Stimulated activated CD4-positive, alpha-beta T cell treated with anti-CD3 and anti-CD28 coated beads, Interleukin-2, amount 100 ng/mL, for 48 hours (primary cell): Measurements from ENCODE around the gene P4HTM.
A peak's percentile ranks its signal among the peaks of the same experiment; 100 is the strongest.

Source experiments
- DNase-seq, 2 donors: peaks; one replicate each; pipeline ENCODE4 v3.0.0-alpha.2; 2020

The P4HTM gene

DNA sequence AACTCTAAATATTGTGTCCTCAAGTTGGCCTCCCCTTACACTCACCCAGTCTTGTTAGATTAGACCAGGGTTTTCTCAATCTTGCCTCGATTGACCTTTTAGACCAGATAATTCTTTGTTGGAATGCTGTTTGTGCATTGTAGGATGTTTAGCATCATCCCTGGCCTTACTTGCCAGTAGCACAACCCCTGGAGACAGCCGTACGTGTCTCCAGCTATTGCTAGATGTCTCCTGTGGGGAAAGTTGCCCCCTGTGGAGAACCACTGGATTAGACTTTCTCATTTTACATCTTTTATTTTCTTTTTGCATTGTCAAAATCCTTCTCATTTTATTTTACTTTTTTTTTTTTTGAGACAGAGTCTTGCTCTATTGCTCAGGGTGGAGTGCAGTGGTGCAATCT, 19.4 kb downstream of the P4HTM start:
- no peak for DNase-seq

DNA sequence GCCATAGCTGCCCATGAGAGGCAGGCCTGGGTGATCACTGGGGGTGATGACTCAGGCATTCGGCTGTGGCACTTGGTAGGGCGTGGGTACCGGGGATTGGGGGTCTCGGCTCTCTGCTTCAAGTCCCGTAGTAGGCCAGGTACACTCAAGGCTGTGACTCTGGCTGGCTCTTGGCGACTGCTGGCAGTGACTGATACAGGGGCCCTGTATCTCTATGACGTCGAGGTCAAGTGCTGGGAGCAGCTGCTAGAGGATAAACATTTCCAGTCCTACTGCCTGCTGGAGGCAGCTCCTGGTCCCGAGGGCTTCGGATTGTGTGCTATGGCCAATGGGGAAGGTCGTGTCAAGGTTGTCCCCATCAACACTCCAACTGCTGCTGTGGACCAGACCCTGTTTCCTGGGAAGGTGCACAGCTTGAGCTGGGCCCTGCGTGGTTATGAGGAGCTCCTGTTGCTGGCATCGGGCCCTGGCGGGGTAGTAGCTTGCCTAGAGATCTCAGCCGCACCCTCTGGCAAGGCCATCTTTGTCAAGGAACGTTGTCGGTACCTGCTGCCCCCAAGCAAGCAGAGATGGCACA, 22.5 kb downstream of the P4HTM start:
- no peak for DNase-seq

DNA sequence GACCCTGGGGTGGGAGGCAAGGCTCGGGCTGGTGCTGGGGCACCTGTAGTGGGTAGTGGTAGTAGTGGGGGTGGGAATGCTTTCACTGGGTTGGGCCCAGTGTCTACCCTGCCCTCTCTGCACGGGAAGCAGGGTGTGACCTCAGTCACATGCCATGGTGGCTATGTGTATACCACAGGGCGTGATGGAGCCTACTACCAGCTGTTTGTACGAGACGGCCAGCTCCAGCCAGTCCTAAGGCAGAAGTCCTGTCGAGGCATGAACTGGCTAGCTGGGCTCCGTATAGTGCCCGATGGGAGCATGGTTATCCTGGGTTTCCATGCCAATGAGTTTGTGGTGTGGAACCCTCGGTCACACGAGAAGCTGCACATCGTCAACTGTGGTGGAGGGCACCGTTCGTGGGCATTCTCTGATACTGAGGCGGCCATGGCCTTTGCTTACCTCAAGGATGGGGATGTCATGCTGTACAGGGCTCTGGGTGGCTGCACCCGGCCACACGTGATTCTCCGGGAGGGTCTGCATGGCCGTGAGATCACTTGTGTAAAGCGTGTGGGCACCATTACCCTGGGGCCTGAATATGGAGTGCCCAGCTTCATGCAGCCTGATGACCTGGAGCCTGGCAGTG, 23.2 kb downstream of the P4HTM start:
- no peak for DNase-seq

DNA sequence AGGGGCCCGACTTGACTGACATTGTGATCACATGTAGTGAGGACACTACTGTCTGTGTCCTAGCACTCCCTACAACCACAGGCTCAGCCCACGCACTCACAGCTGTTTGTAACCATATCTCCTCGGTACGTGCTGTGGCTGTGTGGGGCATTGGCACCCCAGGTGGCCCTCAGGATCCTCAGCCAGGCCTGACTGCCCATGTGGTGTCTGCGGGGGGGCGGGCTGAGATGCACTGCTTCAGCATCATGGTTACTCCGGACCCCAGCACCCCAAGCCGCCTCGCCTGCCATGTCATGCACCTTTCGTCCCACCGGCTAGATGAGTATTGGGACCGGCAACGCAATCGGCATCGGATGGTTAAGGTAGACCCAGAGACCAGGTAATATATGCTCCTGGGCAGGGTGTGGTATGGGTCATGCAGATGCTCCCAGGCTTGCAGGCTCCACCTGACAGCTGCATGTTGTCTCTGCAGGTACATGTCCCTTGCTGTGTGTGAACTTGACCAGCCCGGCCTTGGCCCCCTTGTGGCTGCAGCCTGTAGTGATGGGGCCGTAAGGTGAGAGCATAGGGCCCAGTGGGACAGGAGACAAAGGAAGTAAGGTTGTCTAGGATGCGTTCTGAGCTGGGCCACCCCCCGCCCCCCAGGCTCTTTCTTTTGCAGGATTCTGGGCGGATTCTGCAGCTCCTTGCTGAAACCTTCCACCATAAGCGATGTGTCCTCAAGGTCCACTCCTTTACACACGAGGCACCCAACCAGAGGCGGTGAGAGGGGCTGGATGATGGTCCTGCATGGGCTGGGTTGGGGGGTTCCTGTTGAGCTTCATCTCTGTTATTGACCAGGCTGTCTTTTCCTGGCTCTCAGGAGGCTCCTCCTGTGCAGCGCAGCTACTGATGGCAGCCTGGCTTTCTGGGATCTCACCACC, 24.0 kb downstream of the P4HTM start:
- DNase-seq: peak in 1 of 2 donors; percentile 49

DNA sequence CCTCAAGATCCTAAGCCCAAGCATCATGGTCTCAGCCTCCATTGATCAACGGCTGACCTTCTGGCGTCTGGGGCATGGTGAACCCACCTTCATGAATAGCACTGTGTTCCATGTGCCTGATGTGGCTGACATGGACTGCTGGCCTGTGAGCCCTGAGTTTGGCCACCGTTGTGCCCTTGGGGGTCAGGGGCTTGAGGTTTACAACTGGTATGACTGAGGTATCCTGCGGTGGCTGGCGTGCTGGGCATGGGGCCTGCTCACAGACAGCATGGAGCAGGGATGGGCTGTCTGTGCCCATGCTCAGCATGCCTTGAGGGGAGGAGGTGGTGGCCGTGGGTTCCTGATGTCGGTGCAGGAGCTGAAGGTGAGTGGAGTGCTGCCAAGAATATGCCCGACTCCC, 25.0 kb downstream of the P4HTM start:
- DNase-seq: no peak

DNA sequence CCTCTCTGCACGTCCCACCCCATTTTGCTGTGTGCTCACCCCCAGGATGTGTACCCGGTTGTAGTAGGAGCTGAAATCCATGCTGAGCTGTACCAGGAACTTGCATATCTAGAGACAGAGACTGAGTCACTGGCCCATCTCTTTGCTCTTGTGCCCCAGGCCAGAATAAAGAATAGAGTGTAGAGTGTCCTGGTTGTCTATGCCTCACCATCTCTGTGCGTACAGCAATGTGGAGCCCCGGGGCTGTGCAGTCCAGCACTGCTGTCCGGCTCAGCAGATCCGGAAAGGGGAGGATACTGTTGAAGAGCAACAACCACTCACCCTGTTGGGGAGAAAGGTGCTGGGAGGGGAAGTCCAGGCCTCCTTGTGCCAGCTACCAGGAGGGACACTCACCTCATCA, 25.7 kb downstream of the P4HTM start:
- no peak for DNase-seq

DNA sequence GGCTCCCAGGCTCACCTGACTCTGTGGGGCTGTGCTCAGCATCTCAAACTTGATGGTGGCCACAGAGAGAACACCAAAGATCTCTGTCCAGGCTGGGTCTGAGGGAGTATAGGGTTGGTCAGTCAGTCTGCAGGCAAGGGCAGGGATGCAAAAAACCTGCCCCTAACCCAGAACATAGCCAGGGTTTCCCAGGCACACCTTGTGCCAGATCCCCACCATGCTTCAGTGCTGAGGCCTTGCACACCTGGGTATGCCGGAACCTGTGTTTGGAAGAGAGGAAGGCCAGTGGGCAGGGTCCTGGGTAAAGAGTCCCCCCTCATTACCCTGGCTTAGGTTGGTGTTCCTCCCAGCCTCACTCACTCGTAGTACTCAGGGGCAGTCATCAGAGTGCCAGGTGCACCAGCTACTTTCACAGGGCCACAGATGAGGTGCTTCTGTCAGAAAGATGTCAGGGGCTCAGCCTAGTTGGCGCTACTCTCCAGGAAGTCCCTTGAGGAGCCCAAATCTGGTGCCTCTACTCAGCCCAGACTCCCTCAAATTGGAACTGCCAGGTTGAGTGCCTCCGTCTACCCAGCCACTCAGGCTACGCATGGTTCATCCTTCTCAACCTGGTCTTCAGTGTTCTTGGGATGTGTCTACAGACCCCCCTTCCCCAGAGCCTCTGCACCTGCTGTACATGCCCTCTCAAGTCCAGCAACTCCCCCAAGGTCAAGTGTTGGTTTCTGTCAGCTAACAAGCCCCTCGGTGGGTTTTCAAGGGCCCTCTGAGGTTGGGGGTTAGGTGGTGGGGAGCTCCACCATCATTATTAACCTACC, 26.6 kb downstream of the P4HTM start:
- DNase-seq: no peak

DNA sequence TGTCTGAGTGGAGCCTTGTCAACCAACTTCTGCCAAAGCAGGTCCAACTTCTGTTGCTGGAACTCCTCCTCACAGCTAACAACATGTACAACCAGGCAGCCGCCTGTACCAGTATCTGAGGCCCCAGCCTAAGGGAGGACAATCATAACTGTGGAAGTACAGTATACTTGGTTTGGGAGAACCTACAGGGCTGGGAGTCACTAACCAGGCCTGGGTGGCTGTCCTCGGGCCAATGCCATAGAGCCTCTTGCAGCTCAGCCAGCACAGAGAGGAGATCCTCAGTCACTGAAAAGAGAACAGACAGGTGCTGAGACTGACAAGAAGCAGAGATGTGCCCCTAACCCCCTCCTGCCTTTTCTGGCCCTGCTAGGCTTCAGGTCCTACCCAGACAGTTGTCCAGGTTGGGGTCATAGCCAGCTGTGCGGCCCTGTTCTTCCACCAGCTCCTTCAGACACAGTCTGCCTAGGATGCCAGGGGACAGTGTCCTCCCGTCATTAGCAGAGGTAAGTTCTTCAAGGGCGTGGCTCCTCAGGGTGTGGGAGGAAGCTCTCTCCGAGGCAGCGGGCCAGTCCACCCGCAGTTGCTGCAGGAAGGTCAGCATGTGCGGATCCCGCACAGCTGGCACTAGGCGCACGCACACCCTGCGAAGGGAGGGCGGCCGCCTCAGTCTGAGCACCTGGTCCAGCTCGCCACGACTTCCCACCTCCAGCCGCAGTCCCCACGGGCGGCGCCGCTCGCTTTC, 27.4 kb downstream of the P4HTM start:
- DNase-seq: no peak

DNA sequence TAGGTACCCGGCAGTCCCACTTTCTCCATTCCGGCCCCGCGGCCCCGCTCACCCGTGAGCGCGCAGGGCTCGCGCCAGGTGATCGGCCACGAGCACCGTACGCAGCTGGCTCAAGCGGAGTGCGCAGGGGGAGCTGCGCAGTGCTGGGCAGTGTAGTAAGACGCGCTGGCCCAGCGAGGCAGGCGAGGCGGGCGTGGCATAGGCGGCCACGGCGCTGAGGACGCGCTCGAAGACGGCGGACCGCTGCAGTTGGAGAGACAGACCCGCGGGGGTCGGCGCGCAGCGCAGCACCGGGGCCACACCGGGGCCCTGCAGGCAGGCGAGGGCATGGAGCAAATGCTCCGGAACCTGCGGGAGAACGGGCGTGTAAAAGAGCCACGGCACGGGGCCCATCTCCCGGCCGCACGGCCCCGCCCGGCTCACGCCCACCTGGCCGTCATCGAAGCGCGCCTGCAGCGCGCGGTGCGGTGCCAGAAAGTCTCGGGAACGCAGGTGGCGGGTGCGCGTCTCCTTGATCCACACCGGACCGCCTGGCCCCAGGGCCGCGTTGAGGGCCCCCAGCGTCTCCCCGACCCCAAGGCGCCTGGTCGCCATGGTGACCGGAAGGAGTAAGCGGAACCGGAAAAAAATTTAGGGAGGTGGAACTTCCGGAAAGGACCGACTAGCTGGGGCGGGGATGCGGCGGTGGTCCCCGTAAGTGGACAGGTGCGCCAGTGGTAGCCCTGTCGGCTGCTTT, 28.1 kb downstream of the P4HTM start, which contains the start of gene DALRD3:
DALRD3 (minus strand) TSS at position 610 of the 736 bp plus-strand sequence; CDS start at position 594, 16 bp downstream.
- DNase-seq: peak; percentile 51 to 57

DNA sequence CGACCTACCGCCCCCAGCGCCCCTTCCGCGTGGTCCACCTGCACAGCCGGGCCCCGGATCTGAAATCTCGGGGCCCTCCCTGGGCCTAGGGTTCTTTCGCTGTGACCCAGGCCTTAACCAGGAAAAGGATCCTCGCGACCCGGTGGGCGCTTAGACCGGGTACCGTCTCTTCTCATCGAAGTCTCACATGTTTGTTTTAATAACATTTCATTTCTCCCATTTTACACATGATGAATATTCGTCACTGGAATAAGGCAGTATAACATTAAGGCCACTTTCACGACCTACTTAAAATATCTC, 28.6 kb downstream of the P4HTM start:
- DNase-seq: no peak

DNA sequence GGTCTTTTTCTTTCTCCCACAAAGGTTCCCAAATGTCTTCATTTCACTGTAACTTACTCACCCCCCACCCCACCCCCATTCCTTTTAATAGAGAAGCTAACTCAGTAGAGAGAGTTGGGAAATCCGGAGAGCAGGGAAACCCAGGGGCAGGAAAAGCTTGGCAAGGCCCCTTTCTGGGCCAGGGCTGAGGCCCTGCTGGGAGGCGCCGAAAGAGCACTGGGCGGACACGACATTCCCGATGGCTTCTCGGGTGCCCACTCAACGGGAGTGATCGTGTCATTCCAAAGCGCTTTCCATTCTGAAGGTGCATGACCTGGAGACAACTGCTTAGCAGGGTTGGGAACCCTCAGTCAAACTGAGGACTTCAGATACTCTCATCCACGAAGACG, 29.9 kb downstream of the P4HTM start:
- DNase-seq: no peak

DNA sequence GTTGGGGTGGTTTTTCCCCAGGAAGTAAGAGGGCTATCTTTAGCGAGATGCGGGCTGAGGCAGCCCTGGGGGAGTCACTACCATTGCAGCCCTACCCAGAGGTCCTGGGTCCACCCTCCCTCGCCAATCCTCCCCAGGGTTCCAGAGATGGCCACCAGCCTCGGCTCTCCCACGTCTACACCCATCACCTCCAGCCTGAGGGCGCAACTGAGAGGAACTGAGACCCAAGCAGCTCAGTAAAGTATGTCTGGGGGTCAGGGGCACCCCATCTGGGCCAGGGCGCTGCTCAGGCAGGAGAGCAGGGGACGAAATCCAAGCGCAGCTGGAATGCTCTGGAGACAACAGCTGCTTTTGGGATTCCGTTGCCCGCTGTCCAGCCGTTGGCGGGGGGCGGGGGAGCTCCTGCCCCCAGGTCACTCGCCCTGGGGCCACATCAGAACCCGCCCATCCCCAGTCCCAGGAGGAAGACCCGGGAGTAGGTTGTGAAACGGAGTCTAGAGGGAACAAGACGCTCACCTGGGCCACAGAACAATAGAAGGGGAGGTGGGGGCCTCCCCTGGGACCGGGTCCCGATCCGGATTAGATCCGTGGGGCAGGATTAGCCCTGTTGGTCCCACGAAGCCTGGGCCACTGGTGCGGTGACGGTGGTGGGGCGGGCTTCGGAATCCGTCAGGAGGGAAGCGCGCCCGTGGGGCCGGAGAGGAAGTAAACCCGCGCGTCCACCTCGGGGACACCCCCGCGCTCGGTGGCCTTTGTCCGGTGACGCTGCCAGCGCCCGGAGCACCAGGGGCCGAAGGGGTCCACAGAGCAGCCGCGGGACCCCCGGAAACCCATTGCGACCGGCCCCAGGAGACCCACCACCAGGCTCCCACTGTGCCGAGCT, 30.5 kb downstream of the P4HTM start:
- DNase-seq: no peak

DNA sequence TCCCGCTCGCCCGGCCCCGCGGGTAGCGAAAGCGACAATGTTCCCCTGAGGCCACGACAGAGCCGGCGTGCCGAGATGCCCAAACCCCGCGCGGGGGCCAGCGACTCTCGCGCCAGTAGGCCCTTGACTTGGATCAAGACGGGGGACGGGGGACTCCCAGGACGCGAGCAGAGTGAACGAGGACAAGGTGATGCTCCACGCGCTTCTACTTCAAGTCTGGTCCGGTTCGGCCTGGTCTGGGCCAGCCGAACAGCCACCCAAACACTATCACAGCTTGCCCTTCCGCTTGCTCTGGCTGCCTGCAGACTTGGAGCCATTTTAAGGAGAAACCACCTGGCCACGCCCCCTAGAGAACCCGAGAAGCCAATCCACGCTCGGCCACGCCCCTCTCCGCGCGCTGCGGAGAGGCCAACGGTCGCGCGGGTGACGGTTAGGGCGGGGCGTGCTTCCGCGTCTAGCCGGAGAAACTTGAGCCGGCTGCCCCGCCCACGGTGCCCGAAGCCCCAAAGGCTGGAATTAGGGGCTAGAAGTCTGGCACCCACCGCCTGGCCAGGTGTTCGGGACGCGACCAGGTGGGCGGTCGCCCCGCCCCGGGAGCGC, 31.3 kb downstream of the P4HTM start:
- DNase-seq: peak; percentile 99

DNA sequence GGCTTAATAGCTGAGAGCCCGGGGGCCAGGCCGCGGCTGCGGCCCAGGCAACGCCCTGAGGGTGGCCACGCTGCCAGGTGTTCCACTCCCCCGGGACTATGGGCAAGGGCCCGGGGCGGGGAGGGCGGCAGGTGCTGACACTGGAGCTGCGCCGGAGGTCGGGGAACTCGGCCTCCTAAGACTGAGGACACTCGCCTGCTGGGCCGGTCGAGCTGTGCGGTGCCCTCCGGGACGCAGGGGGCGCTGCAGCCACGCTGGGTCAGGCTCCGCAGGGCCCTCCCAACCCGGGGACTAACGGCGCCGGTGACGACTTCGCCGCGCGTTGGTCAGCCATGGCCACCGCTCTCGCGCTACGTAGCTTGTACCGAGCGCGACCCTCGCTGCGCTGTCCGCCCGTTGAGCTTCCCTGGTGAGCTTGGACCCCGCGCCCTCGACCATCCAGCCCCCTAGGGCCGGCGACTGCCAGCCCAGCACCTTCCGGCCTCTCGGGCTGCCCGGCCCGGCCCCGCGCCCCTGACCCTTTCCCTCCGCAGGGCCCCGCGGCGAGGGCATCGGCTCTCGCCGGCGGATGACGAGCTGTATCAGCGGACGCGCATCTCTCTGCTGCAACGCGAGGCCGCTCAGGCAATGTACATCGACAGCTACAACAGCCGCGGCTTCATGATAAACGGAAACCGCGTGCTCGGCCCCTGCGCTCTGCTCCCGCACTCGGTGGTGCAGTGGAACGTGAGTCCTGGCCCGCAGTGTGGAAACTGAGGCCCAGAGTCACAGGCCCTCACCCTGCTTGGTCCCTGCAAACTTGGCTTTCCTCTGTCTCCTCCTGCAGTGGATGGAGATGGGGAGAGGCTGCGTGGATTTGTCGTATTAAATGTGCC, 32.0 kb downstream of the P4HTM start, which contains the start of gene NDUFAF3:
NDUFAF3 (plus strand) TSS at position 309 of the 875 bp plus-strand sequence; CDS start at position 333, 24 bp downstream.
- peak; percentile 94 to 95 for DNase-seq

DNA sequence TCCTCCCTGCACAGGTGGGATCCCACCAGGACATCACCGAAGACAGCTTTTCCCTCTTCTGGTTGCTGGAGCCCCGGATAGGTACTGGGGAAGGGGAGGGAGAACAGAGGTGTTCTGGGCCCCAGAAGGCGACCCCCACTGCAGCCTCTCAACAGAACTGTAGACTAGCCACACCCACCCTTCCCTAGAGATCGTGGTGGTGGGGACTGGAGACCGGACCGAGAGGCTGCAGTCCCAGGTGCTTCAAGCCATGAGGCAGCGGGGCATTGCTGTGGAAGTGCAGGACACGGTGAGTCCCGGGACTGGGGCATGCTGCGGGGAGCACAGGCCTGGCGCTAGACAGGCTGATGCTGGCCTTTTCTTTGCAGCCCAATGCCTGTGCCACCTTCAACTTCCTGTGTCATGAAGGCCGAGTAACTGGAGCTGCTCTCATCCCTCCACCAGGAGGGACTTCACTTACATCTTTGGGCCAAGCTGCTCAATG, 32.7 kb downstream of the P4HTM start:
- DNase-seq: no peak

DNA sequence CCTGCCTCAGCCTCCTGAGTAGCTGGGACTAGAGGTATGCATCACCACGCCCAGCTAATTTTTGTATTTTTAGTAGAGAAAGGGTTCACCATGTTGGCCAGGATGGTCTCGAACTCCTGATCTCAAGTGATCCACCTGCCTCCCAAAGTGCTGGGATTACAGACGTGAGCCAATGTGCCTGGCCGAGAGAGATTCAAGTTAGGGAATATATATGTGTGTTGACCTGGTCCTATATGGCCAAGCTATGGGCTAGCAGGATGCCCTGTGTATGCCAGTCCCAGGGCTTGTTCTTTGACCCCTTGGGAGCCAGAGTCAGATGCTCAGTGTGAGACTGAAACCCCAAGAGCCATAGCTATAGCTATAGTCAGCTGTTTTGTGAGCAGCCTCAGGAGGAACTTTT, 33.7 kb downstream of the P4HTM start:
- DNase-seq: no peak

DNA sequence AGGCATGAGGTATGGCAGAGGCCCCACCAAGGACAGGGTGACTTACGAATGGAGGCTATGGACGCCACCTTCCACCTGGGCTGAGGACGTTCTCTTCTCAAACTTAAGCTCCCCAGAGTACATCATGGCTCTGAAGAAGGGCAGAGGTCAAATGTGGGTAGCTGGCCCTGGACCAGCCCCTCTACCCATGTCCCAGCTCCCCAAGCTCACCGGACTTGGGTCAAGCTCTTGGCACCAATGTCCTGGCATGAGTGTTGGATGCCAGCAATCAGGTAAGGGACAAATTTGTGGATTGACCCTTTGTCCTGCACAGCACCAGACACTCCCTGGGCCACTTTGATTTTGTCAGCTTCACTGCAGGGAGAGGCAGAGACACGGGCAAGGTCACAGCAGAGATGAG, 34.4 kb downstream of the P4HTM start:
- no peak for DNase-seq

DNA sequence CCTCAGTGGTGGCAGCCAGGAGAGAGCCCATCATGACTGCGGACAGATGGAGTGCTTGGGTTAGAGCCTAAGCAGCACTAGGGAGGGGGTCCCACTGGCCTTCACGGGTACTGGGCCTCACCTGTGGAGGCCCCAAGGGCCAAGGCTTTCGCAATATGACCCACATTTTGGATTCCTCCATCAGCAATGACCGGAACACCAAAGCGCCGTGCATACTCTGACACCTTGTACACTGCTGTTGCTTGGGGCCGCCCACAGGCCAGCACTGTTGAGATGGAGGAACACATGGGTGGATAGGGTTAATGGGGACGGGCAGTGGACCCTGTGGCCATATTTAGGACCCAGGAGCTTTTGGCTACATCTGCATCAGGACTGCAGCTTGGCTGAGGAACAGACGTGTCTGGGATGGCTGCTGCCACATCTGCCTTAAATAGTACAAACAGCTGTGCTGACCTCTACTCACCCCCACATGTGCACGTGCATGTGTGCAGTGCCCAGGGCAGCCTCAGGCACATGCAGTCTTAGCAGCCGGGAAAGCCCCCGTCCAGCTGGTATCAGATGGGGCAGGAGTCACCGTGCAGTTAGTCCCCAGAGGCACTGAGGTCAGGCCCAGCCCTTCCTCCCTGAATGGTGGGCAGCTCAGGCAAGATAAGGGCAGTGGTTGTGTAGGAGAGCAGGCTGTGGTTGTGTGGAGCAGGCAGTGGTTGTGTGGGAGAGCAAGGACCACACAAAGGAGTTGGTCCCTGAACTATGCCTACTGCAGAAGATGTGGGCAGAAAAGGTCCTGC, 35.2 kb downstream of the P4HTM start:
- DNase-seq: no peak
